HG02571 (cell line): Measurements from ENCODE around the gene PTEN.

Source experiments
- ATAC-seq: cut with Tn5 transposase; IDR thresholded peaks from one replicate; pipeline ENCODE4 v1.9.1; 2021; ENCODE audit warnings: mild to moderate bottlenecking, moderate library complexity; ENCODE audit not compliant: unreplicated experiment

The PTEN gene

DNA sequence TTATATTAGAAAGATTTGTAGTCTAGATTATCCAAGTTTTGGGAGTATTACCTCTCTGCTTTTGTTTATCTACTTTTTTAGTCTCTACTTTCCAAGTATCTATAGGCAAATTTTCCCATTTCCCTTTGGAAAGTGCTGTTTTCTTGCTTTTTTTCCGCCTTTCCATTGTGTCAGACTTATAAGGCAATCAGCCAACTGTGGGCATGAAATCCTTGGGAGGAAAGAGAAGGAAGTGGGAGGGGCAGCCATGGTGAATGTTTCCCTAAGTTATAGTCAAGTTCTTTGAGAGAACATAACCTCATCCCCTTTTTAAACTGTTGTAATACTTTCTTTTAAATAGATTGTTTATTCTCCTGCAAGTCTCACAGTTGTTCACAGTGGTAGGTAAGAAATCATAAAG, 52.6 kb downstream of the PTEN start:
- ATAC-seq = no peak

- no peak for ATAC-seq
Observed at GRCh38 chr10:87916515-87916914, 53.1 kb downstream of the PTEN start.

DNA sequence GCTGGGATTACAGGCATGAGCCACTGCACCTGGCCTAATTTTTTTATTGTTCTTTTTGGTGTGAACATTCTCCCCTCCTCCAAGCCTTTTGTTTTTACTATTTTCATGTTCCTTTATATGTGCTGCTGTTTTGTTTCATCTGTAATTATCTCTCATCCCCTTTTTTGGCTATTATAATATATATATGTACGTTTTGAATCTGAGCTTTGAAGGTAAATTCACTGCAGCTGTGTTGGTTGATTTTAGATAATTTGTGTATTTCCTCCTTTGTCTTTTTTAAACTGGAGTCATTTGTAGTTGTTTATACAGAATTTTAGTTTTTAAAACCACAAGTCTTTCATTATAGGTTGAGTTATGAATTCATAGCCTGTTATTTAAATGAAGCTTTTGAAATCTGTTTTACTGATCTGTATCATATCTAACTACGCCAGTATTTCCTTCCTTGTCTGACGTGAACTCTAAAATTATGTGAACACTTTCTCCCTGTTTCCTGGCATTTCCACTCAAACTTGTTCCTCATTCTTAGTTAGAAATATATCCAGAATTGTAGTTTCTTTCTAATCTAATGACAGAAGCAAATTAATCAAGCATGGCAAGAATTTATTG, 54.9 kb downstream of the PTEN start:
- ATAC-seq = no peak

- ATAC-seq = no peak
Observed at GRCh38 chr10:87920538-87920937, 57.1 kb downstream of the PTEN start.

DNA sequence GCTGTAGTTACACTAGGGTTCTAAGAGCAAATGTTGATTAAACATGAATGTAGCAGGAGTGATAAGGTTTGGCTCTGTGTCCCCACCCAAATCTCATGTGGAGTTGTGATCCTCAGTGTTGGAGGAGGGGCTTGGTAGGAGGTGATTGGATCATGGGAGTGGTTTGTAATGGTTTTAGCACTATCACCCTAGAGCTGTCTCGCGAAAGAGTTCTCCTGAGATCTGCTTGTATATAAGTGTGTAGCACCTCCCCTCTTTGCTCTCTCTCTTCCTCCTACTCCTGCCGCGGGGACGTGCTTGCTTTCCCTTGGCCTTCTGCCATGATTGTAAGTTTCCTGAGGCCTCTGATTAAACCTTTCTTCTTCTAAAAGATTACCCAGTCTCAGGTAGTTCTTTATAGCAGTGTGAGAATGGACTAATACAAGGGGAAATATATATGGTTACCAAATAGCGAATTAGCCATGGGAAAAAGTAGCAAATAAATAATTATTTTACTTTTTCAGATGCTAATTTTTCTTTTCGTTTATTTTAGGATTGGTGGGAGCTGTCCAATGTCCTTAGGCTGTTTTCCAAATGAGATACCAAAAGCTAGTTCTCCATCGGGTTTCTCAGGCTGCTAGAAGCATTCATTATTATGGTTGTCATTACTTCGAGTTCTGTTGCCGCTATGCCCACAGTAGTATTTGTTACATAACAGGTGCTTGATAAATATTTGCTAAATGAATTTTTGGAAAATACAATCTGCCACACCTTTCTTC, 58.7 kb downstream of the PTEN start:
- no peak for ATAC-seq

DNA sequence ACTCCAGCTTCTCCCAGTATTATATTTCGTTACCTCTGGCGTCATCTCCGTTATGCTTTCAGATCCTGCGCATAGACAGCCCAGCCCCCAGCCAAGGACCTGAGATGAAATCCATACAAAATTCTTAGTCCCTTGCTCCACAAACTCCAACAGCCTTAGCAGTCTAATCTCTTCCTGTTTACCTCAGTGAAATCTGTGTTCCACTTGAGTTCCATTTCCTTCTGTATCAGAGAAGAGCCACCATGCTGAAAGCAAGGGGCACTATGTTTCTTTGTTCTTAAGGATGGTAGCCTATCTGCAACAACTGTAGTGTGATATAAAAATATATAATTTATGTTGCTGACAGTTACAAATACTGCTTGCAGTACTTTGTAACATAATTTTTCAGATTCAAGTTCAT, 59.8 kb downstream of the PTEN start:
- ATAC-seq = no peak

- ATAC-seq = no peak
Observed at GRCh38 chr10:87925570-87925969, 62.1 kb downstream of the PTEN start.

- ATAC-seq = no peak
Observed at GRCh38 chr10:87927091-87927490, 63.7 kb downstream of the PTEN start.

- no peak for ATAC-seq
Observed at GRCh38 chr10:87928996-87929395, 65.6 kb downstream of the PTEN start.

GRCh38 chr10:87930141-87930540, 66.7 kb downstream of the PTEN start:
- ATAC-seq = no peak

DNA sequence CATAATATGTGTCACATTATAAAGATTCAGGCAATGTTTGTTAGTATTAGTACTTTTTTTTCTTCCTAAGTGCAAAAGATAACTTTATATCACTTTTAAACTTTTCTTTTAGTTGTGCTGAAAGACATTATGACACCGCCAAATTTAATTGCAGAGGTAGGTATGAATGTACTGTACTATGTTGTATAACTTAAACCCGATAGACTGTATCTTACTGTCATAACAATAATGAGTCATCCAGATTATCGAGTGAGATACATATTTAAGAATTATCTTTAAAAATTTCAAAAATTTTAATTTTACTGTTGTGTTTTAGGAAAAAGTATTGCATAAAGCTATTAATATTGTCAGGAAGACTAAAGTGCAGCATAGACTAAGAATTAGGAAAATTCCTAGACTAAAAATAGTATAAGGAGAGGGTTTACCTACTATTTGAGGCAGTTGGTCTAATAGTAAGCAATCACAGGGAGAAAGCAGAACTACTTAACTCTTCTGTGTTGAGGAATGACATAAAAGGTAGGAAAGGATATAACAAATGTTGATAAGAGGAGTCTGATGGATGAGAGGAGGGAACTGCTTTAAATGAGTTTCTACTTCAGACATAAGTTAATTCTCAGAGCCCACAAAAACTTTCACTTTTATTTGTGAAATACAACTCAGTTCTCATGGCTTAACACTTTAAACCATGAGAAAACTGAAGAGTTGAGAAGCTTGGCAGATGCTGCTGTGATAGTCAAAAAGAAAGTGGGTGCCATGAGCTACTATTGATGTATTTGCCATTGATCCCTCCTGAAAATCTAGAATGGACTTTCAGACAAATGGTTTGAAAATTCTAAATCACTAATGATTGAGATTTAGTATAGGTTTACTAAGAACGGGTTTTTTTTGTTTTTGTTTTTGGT, 67.8 kb downstream of the PTEN start:
- no peak for ATAC-seq

GRCh38 chr10:87931836-87932230, 68.4 kb downstream of the PTEN start:
- ATAC-seq = no peak

DNA sequence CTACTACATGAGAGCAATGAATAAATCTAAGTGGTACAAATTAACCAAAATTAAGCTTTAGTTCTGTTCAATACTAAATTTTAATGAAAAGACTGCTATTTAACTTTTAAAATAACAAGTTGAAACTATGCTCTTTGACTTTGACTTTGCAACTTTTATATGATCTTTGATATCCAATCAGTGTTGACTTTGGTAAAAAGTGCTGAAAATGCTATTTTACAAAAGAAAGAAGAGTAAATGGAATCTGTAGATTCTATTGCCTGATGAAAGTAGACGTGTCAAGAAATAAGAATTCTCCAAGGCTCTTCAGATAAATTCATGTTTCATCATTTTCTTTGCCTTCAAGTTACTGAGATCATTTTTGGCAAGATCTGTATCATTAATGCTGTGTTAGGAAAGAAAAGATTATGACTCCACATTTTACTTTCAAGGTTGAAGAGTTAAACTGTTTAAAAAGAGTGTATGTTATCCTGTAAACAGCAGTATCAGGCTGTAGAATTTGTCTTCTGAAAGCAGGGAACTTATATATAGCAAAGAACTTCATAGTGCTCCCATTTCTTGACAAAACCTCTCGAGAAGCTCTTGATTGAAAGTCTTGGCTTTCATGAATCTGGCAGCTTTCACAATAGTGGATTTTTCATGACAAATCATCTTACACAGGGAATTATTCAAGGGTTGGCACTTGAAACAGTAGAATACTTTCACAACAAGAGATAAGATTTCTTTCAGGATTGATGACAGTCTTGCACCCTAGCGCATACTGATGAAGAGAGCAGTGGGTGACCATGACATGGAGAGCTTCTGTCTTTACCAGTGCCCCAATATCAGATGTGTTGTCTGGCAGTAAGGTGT, 72.1 kb downstream of the PTEN start:
- no peak for ATAC-seq

DNA sequence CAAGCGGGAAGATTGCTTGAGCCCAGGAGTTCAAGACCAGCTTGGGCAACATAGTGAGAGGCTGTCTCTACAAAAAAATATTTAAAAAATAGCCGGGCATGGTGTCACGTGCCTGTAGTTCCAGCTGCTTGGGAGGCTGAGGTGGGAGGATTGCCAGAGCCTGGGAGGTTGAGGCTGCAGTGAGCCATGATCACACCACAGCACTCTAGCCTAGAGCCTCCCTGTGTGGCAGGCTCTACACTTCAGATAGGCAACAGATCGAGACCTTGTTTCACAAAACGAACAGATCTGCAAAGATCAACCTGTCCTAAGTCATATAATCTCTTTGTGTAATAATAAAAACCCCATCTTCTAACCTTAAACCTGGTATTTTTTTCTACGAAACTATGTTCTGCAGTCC, 76.8 kb downstream of the PTEN start:
- ATAC-seq = no peak

GRCh38 chr10:87942884-87943527, 79.6 kb downstream of the PTEN start:
- ATAC-seq = no peak

DNA sequence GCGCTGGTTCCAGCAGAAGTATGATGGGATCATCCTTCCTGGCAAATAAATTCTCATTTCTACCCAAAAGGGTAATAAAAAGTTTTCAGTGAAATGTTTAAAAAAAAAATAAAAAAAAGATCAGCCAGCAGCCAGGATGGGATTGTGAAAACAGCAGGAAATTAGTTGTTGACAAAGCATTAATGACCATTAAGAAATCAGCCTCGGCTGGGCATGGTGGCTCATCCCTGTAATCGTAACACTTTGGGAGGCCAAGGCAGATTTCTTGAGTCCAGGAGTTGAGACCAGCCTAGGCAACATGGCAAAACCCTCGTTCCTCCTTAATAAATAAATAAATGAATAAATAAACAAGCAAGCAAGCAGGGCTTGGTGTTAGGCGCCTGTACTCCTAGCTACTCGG, 82.6 kb downstream of the PTEN start:
- no peak for ATAC-seq

DNA sequence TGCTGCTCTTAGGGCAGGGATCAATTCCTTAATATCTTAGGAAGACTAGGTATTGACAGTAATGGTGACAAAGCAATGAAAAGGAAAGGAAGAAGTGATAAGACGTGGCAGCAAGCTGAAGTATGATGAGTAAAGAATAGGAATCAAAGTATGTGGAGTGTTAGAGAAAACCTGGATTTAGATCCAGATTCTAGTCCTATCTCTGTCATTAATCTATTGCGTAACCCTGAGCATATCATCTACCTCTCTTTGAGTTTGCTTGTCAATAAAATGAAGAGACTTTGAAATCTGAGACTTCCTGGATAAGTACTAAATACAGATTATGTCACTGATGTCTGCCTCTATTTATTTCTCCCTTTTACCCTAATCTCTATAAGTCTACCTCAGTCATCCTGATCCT, 89.2 kb downstream of the PTEN start:
- no peak for ATAC-seq

DNA sequence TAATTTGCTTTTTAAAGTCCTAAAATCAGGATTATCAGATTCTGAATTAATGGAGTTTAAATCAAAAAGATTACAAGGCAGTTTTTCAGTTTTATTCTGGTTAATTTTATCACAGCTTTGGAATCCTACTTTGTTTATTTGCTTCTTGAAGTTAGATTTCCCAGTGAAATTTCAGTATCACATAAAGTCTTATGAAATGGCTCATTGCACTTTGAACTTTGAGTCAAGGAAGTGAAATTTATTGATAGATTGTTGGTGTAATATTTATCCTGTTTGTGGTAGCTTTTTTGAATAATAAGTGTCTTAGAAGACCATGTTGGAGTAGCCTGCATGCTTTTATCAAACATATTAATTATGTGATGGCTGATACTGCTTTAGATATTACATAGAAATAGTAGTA, 92.6 kb downstream of the PTEN start:
- no peak for ATAC-seq

- no peak for ATAC-seq
Observed at GRCh38 chr10:87957702-87958101, 94.3 kb downstream of the PTEN start.

DNA sequence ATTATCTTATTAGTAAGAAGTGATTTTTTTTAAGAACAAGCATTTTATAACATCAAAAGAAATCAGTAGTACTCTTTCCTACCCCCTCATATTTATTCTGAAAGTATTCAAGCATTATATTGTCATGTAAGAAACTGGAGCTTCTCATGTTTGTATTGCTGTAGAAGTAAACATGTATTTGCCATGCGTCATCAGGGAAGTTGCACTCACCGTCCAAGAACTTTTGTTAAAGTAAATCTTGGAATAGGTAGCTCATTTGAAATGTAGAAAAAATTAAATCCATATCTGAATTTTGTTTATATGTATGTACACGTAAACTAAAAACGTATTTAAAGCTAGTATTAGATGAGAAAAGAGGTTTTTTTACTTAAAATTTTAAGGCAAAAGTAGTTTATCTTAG, 96.8 kb downstream of the PTEN start:
- ATAC-seq = no peak
